Osteocyte (in vitro differentiated cells): ENCODE data around the gene PSRC1. TPM values are rescaled to one million over a fixed set of nuclear protein-coding genes. Genes with fewer than 3 reads are reported as not detected.
"Not testable (repeated sequence)": the region's sequence is repeated elsewhere in the genome, so short reads cannot be mapped to it uniquely, and the experiment has no call there.

Source experiments
- DNase-seq: peaks from one replicate; pipeline ENCODE4 v3.0.0; 2021; ENCODE audit warnings: mixed read lengths; ENCODE audit not compliant: unreplicated experiment; ENCODE audit errors: extremely low spot score
- H3K27ac Mint-ChIP-seq: one replicate; pipeline ENCODE4 v1.8.0; 2021; ENCODE audit warnings: mild to moderate bottlenecking, mixed read lengths; ENCODE audit not compliant: unreplicated experiment
- H3K27me3 Mint-ChIP-seq: one replicate; pipeline ENCODE4 v1.8.0; 2021; ENCODE audit warnings: mixed read lengths; ENCODE audit not compliant: unreplicated experiment
- H3K36me3 Mint-ChIP-seq: one replicate; pipeline ENCODE4 v1.8.0; 2021; ENCODE audit warnings: mixed read lengths; ENCODE audit not compliant: unreplicated experiment
- H3K4me1 Mint-ChIP-seq: one replicate; pipeline ENCODE4 v1.8.0; 2021; ENCODE audit warnings: mixed read lengths; ENCODE audit not compliant: unreplicated experiment
- H3K4me3 Mint-ChIP-seq: one replicate; pipeline ENCODE4 v1.8.0; 2021; ENCODE audit warnings: mild to moderate bottlenecking, moderate library complexity, mixed read lengths; ENCODE audit not compliant: unreplicated experiment
- H3K9me3 Mint-ChIP-seq: one replicate; pipeline ENCODE4 v1.8.0; 2021; ENCODE audit warnings: mixed read lengths; ENCODE audit not compliant: unreplicated experiment
- total RNA-seq: library from RNA; stranded (reverse); gene quantifications from 2 replicates; pipeline ENCODE4 v1.2.1, GENCODE V29; 2021
- TF ChIP-seq, protein P1 (sequence below): fragments of 200-600 bp; sonication (generic); IDR thresholded peaks from 2 replicates; pipeline ENCODE4 v1.5.0; 2021; ENCODE audit warnings: antibody characterized with exemption, mild to moderate bottlenecking, moderate library complexity

Gene PSRC1
- total RNA-seq, 1 donor from 2014 or later = 9.3 TPM

DNA sequence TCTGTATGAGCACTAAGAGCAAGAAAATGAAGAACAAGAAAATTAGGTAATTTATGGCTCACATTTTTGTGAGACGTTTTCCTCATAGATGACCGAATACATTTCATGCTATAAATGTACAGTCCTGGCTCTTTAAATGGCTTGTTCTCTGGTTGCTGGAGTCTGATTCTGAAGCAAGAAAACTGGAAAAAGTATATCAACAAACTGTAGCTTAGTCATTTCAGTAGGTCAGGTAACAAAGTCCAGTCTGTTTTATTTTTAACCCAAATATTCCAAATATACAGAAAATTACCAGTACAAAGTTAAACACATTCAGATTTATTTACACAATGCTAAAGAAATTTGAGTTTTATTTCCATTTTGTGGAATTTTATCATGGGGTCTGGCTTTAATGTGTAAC, 26.4 kb upstream of the PSRC1 start:
- H3K27ac Mint-ChIP-seq = no peak overlapping the region
- TF ChIP-seq, protein P1, sequence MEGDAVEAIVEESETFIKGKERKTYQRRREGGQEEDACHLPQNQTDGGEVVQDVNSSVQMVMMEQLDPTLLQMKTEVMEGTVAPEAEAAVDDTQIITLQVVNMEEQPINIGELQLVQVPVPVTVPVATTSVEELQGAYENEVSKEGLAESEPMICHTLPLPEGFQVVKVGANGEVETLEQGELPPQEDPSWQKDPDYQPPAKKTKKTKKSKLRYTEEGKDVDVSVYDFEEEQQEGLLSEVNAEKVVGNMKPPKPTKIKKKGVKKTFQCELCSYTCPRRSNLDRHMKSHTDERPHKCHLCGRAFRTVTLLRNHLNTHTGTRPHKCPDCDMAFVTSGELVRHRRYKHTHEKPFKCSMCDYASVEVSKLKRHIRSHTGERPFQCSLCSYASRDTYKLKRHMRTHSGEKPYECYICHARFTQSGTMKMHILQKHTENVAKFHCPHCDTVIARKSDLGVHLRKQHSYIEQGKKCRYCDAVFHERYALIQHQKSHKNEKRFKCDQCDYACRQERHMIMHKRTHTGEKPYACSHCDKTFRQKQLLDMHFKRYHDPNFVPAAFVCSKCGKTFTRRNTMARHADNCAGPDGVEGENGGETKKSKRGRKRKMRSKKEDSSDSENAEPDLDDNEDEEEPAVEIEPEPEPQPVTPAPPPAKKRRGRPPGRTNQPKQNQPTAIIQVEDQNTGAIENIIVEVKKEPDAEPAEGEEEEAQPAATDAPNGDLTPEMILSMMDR = no peak
- H3K9me3 Mint-ChIP-seq = no peaks in the 10 kb centered on the region
- no peaks in the 10 kb centered on the region for H3K27me3 Mint-ChIP-seq
- peaks cover 13% of the 10 kb centered on the region for H3K4me1 Mint-ChIP-seq
- no peak for DNase-seq
- H3K36me3 Mint-ChIP-seq = peaks cover 29% of the 10 kb centered on the region
- no peak overlapping the region for H3K4me3 Mint-ChIP-seq

DNA sequence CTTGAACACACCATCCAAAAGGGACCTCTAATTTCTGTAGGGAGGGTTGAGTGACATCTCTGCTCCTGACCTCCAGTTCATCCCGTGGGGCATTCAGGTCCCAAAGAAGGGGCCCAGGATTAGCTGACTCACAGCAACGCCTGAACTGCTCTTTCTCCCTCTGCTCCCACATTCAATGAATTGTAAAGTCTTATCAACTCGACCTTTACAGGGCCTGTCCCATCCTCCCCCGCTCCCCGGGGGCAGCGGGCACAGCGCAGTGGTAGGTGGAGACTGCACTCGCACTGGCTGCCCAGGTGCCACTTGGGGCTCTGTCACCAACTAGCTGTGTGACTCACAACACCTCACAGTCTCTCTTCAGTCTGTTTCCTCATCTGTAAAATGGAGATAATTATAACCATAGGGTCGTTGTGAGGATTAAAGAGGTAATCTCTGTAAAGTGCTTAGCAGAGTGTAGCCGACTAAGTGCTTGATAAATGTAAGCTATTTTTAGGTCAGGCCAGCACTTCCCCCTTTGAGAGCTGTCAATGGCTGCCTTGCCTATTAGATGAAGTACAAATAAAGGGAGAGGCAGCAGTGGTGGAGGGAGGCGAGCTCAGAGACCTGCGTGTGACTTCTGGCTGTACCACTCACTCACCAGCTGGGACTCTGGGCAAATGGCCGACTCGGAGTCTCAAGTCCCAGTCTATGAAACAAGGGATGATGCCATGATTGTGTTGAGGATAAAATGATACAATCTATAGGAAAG, 24.5 kb upstream of the PSRC1 start:
- no peak for DNase-seq
- no peak overlapping the region for H3K27ac Mint-ChIP-seq
- peaks cover 13% of the 10 kb centered on the region for H3K36me3 Mint-ChIP-seq
- H3K9me3 Mint-ChIP-seq = no peaks in the 10 kb centered on the region
- no peaks in the 10 kb centered on the region for H3K27me3 Mint-ChIP-seq
- H3K4me3 Mint-ChIP-seq = no peak overlapping the region
- H3K4me1 Mint-ChIP-seq = peaks cover 7% of the 10 kb centered on the region
- TF ChIP-seq, protein P1 = no peak

DNA sequence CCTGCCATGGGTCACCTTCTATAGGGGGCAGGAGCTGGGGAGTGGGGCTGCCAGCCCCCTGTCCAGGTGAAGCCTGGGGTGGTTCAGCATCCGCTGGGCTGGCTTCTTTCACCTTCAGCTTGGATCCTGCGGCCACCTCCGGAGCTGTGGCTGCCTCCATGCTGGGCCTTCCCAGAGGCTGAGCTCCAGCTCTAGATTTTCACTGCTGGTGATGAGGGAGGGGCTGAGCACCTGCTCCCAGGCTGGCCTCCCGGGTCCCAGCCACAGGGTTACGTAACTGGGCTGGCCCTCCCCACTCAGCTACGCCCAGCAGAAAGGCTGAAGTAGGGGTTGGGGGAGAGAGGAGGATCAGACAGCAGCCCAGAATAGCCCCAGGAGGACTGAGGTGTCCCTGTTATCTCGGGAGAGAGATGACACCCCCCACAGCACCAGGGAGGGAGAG, 23.9 kb upstream of the PSRC1 start, which contains the start of gene MYBPHL:
Gene MYBPHL (minus strand): TSS at position 180 of the 442 bp plus-strand sequence. CDS start 20 bp downstream, at position 160.
- no peak for DNase-seq
- no peak within 1 kb of the TSS for H3K4me3 Mint-ChIP-seq
- TF ChIP-seq, protein P1 = no peak
- no peaks in the 10 kb centered on the region for H3K9me3 Mint-ChIP-seq
- peaks cover 11% of the 10 kb centered on the region for H3K36me3 Mint-ChIP-seq
- H3K27me3 Mint-ChIP-seq = no peaks in the 10 kb centered on the region
- H3K27ac Mint-ChIP-seq = no peak within 1 kb of the TSS
- H3K4me1 Mint-ChIP-seq = peaks cover 7% of the 10 kb centered on the region

DNA sequence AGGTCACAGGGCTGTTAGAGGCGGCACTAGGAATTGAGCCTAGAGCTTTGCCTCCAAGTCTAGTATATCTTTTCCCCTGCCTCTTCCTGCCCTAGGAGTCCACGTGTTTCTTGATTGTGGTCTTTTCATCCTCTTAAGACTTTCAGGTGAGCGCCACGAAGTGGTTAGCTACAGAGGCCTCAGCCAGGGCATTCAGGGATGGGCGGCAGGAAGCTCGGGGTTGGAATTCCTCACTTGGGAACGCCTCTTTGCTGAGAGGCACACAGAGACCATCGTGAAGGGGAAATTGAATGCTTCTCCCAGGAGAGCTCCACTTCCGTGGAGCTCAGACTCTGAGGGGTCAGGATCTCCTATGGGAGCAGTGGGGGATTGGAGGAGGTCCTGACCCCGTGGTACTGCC, 23.0 kb upstream of the PSRC1 start:
- not testable (repeated sequence) for DNase-seq, H3K9me3 Mint-ChIP-seq, H3K36me3 Mint-ChIP-seq, H3K4me3 Mint-ChIP-seq, H3K27ac Mint-ChIP-seq, H3K4me1 Mint-ChIP-seq, H3K27me3 Mint-ChIP-seq

DNA sequence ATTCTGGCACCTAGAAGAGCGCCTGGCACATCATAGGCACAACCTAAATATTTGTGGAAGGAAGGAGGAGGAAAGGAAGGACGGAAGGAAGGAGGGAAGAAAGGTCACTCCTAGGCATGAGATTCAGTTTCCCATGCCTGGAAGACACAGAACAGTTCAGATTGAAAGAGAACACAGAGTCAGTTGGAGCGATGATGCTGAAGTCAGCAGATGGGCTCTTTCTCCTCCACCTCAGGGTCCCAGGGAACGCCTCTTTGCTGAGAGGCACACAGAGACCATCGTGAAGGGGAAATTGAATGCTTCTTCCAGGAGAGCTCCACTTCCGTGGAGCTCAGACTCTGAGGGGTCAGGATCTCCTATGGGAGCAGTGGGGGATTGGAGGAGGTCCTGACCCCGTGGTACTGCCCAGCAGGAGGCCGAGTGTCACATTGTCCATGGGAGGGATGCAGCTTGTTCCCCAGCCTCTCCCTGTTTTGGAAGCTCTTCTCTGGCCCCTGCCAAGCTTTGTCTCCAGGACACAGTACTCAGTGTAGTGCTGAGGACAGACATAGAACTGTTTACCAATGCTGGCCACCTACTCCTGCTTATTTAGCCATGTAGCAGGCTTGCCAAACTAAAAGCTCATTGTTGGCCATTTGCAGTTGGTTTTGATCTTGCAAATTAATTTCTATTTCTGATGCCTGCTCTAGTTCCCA, 21.4 kb upstream of the PSRC1 start:
- no peak overlapping the region for H3K27ac Mint-ChIP-seq
- TF ChIP-seq, protein P1 = no peak
- no peak for DNase-seq
- H3K36me3 Mint-ChIP-seq = peaks cover 5% of the 10 kb centered on the region
- H3K9me3 Mint-ChIP-seq = no peaks in the 10 kb centered on the region
- no peak overlapping the region for H3K4me3 Mint-ChIP-seq
- H3K27me3 Mint-ChIP-seq = no peaks in the 10 kb centered on the region
- peaks cover 16% of the 10 kb centered on the region for H3K4me1 Mint-ChIP-seq
